Heart right ventricle (tissue), 16 donors: ENCODE data around the gene FAM20A. TPM values are rescaled to one million over a fixed set of nuclear protein-coding genes. Genes with fewer than 3 reads are reported as not detected.

Experiments
- ATAC-seq, 8 donors: fragments of 200-7000 bp; cut with Tn5 transposase; one replicate each; pipeline ENCODE4 v1.9.1; 2020; ENCODE audit warnings: mild to moderate bottlenecking in 8 of 8, moderate library complexity in 8 of 8, moderate number of reproducible peaks in 1 of 8
- DNase-seq, 2 donors: peaks; one replicate each; pipeline ENCODE4 v3.0.0-alpha.2; 2020
- H3K27ac ChIP-seq, 10 donors: fragments of 200-600 bp; sonication (generic) in 2 of 10; one replicate each; pipeline versions ENCODE4 v1.5.0 to v1.8.0; 2020 to 2022; ENCODE audit warnings: mild to moderate bottlenecking in 3 of 10
- H3K27me3 ChIP-seq, 7 donors: fragments of 200-600 bp; one replicate each; pipeline ENCODE4 v1.8.0; 2021 to 2022; ENCODE audit warnings: mild to moderate bottlenecking in 2 of 7
- H3K36me3 ChIP-seq, 9 donors: fragments of 200-600 bp; sonication (generic) in 1 of 9; one replicate each; pipeline versions ENCODE4 v1.5.0 to v1.8.0; 2020 to 2022; ENCODE audit warnings: mild to moderate bottlenecking in 2 of 9
- H3K4me1 ChIP-seq, 9 donors: fragments of 200-600 bp; sonication (generic) in 1 of 9; one replicate each; pipeline versions ENCODE4 v1.5.0 to v1.8.0; 2020 to 2022; ENCODE audit warnings: mild to moderate bottlenecking in 4 of 9
- H3K4me3 ChIP-seq, 10 donors: fragments of 200-600 bp; sonication (generic) in 2 of 10; one replicate each; pipeline versions ENCODE4 v1.5.0 to v1.8.0; 2020 to 2022; ENCODE audit warnings: mild to moderate bottlenecking in 7 of 10, moderate library complexity in 2 of 10
- H3K9me3 ChIP-seq, 11 donors: fragments of 200-600 bp in 10 of 11; sonication (generic) in 2 of 11; one replicate each; pipeline versions ENCODE4 v1.5.0 to v1.8.0; 2013 to 2022; ENCODE audit warnings: mild to moderate bottlenecking in 2 of 11, control low read depth in 1 of 11, moderate library complexity in 1 of 11
- CTCF ChIP-seq, 9 donors: fragments of 200-600 bp; sonication (generic) in 2 of 9; IDR thresholded peaks; one replicate each; pipeline versions ENCODE4 v1.5.0 to v1.8.0; 2021 to 2022; ENCODE audit warnings: antibody characterized with exemption in 9 of 9, mild to moderate bottlenecking in 5 of 9, moderate library complexity in 1 of 9
- WGBS, 2 donors: extraction: QIAGEN DNeasy Blood & Tissue Kit; methylation state at CpG; one replicate each; pipeline ENCODE4 v1.1.7; 2013; ENCODE audit warnings: inconsistent platforms in 1 of 2; 5-methylcytosine and 5-hydroxymethylcytosine counted together
- intact Hi-C, 10 donors: fragments of 100-400 bp; cut with DNase I; formaldehyde crosslinking; loops; one replicate each; pipeline versions ENCODE4 v1.11.1 to v1.14.2; 2022
- polyA plus RNA-seq, 2 donors: library from polyadenylated mRNA; stranded (reverse); fragments of 200-250 nt; gene quantifications; one replicate each; pipeline ENCODE4 v1.2.3, GENCODE V29; 2013
- total RNA-seq, 10 donors: library from RNA; stranded (reverse); fragmentation: NEBNext Ultra II Directional in 3 of 10; extraction: Animal tissue kit (Norgen Biotek cat#: 25700) in 3 of 10; gene quantifications; one replicate each; pipeline versions ENCODE4 v1.2.1 to v1.2.4, GENCODE V29; 2021 to 2023
- donor health status: Arrhythmogenic right ventricular cardiomyopathy.
- donor health status: ischemic (EF 13 %, LVEDD 7.1; RV severe dilation, severe dysfunction).
- donor health status: healthy with polysubstance abuse.
- donor health status: DM: no; HTN: yes; CAD: no.
- donor health status: DM: no; HTN: no; CAD: no.
- donor health status: ischemic (EF 25% LVEDD 6.9; RV normal size, moderate dysfunction).
- donor health status: ischemic (EF 25% LVEDD 5.7; RV mildly dilated, moderate dysfunction).
- donor health status: healthy.
- donor health status: DM: yes; HTN: yes; CAD: no.
- donor health status: Ischemic cardiomyopathy.
- donor health status: ischemic (EF 35%, LVEDD 5.7; RV mildly dilated, moderate dysfunction).
- donor health status: nonischemic (EF 11% LVEDD 7.7; RV severe dilation, severe dysfunction).
- donor health status: DM: yes; HTN: yes; CAD: no.
- donor health status: PGD.
- donor health status: ischemic (EF 29% LVEDD 5.4; RV normal size, mild dysfunction).
- donor health status: nonischemic (EF 23%, LVEDD 6.1; RV moderate dilation, normal function).

Gene FAM20A
- total and polyA plus RNA-seq, 12 donors, result 3.1 to 18.1 (median 7.7) TPM

- H3K27ac ChIP-seq, result peak overlapping the region in 6 of 10 donors; percentile 19 to 75 (median 48)
- no peak for DNase-seq
- H3K4me3 ChIP-seq, result no peak overlapping the region
- WGBS, 2 donors, result 88 to 91% methylated on average over 2 of the region's 2 CpGs
- TF ChIP-seq CTCF (IDR thresholded peaks at IDR 0.05), result no peak
- H3K4me1 ChIP-seq, result peaks cover 0 to 68% (median 26%) of the 10 kb centered on the region in 9 donors
- intact Hi-C loops, result loop anchor here in 3 of 10 donors (5.0 to 10.0 kb wide), 3 partner anchors 60 to 702 kb away; no protein-coding TSS in a partner anchor
- peaks cover 0 to 18% (median 0%) of the 10 kb centered on the region in 7 donors for H3K27me3 ChIP-seq
- H3K36me3 ChIP-seq, result peaks cover 0 to 8% (median 0%) of the 10 kb centered on the region in 9 donors
- no peak for ATAC-seq
- no peaks in the 10 kb centered on the region for H3K9me3 ChIP-seq
Measured at GRCh38 chr17:68594552-68594951, 6.6 kb downstream of the FAM20A start.

- ATAC-seq, result no peak
- 58 to 63% methylated on average over 3 of the region's 3 CpGs for WGBS, 2 donors
- no peak for TF ChIP-seq CTCF (IDR thresholded peaks at IDR 0.05)
- Histone ChIP-seq H3K36me3 (peaks cover 0 to 17% (median 0%) of the 10 kb centered on the region in 9 donors), H3K4me3 (no peak overlapping the region), H3K27me3 (peaks cover 0 to 2% (median 0%) of the 10 kb centered on the region in 7 donors), H3K27ac (peak overlapping the region in 4 of 10 donors; percentile 1 to 53 (median 38)), H3K9me3 (peaks cover 0 to 11% (median 0%) of the 10 kb centered on the region in 11 donors), H3K4me1 (peaks cover 0 to 61% (median 22%) of the 10 kb centered on the region in 9 donors)
- no peak for DNase-seq
- intact Hi-C loops, result loop anchor here in 3 of 10 donors (5.0 to 10.0 kb wide), 3 partner anchors 58 to 701 kb away; no protein-coding TSS in a partner anchor
Measured at GRCh38 chr17:68592682-68593641, 8.2 kb downstream of the FAM20A start.

GRCh38 chr17:68592009-68592408 lies 9.2 kb downstream of the FAM20A start:
- ATAC-seq (no peak), DNase-seq (no peak)
- 64 to 77% methylated on average over 2 of the region's 2 CpGs for WGBS, 2 donors
- no peak overlapping the region for H3K4me3 ChIP-seq
- H3K27ac ChIP-seq, result peak overlapping the region in 2 of 10 donors; percentile 45 to 53
- peaks cover 0 to 11% (median 0%) of the 10 kb centered on the region in 11 donors for H3K9me3 ChIP-seq
- no peak for TF ChIP-seq CTCF (IDR thresholded peaks at IDR 0.05)
- H3K27me3 ChIP-seq, result no peaks in the 10 kb centered on the region
- intact Hi-C loops, result loop anchor here in 3 of 10 donors (5.0 to 10.0 kb wide), 3 partner anchors 57 to 700 kb away; no protein-coding TSS in a partner anchor
- H3K4me1 ChIP-seq, result peaks cover 0 to 54% (median 19%) of the 10 kb centered on the region in 9 donors
- H3K36me3 ChIP-seq, result peaks cover 0 to 23% (median 0%) of the 10 kb centered on the region in 9 donors

- H3K27ac ChIP-seq, result peak overlapping the region in 1 of 10 donors; percentile 45
- no peak overlapping the region for H3K4me3 ChIP-seq
- H3K9me3 ChIP-seq, result peaks cover 0 to 11% (median 0%) of the 10 kb centered on the region in 11 donors
- WGBS, 2 donors, result 82 to 88% methylated on average over 12 of the region's 12 CpGs
- ATAC-seq (peak in 2 of 8 donors; percentile 24 to 52), DNase-seq (peak; percentile 29 to 31)
- no peaks in the 10 kb centered on the region for H3K27me3 ChIP-seq
- peaks cover 0 to 24% (median 0%) of the 10 kb centered on the region in 9 donors for H3K36me3 ChIP-seq
- intact Hi-C loops, result loop anchor here in 3 of 10 donors (5.0 to 10.0 kb wide), 3 partner anchors 57 to 699 kb away; no protein-coding TSS in a partner anchor
- TF ChIP-seq CTCF (IDR thresholded peaks at IDR 0.05), result no peak
- peaks cover 0 to 50% (median 15%) of the 10 kb centered on the region in 9 donors for H3K4me1 ChIP-seq
Measured at GRCh38 chr17:68591583-68591982, 9.6 kb downstream of the FAM20A start.
